Smooth muscle cell (in vitro differentiated cells): ENCODE data around the gene CX3CL1. TPM values are rescaled to one million over a fixed set of nuclear protein-coding genes. Genes with fewer than 3 reads are reported as not detected.

Experiments used
- DNase-seq: peaks from one replicate; lab custom pipeline; 2025; ENCODE audit not compliant: unreplicated experiment; lab: John Stamatoyannopoulos, UW
- H2AFZ ChIP-seq: fragments of 200-600 bp; sonication (generic); 2 replicates; pipeline ENCODE4 v1.6.0; 2016; ENCODE audit warnings: antibody characterized with exemption, low read depth, mild to moderate bottlenecking
- H3F3A ChIP-seq: fragments of 200-600 bp; sonication (generic); 2 replicates; pipeline ENCODE4 v1.6.0; 2017; ENCODE audit warnings: antibody characterized with exemption, low read depth
- H3K27ac ChIP-seq: fragments of 200-600 bp; sonication (generic); 2 replicates; pipeline ENCODE4 v1.5.1; 2016; ENCODE audit warnings: low read depth, mild to moderate bottlenecking
- H3K27me3 ChIP-seq: fragments of 200-600 bp; sonication (generic); 2 replicates; pipeline ENCODE4 v1.6.1; 2016; ENCODE audit warnings: low read depth, mild to moderate bottlenecking
- H3K36me3 ChIP-seq: fragments of 200-600 bp; sonication (generic); 2 replicates; pipeline ENCODE4 v1.5.1; 2016; ENCODE audit warnings: low read depth
- H3K4me1 ChIP-seq: fragments of 200-600 bp; sonication (generic); 2 replicates; pipeline ENCODE4 v1.5.1; 2016; ENCODE audit warnings: low read depth
- H3K4me2 ChIP-seq: fragments of 200-600 bp; sonication (generic); 2 replicates; pipeline ENCODE4 v1.6.0; 2016; ENCODE audit warnings: mild to moderate bottlenecking
- H3K4me3 ChIP-seq: fragments of 200-600 bp; sonication (generic); 2 replicates; pipeline ENCODE4 v1.5.1; 2016; ENCODE audit warnings: mild to moderate bottlenecking
- H3K79me2 ChIP-seq: fragments of 200-600 bp; sonication (generic); 2 replicates; pipeline ENCODE4 v1.6.0; 2016; ENCODE audit warnings: low read depth, mild to moderate bottlenecking
- H3K9ac ChIP-seq: fragments of 200-600 bp; sonication (generic); 2 replicates; pipeline ENCODE4 v1.6.0; 2016; ENCODE audit warnings: low read depth
- H3K9me3 ChIP-seq: fragments of 200-600 bp; sonication (generic); replicated peaks from 2 replicates; pipeline ENCODE4 v1.5.1; 2016; ENCODE audit warnings: low read depth
- H4K20me1 ChIP-seq: fragments of 200-600 bp; sonication (generic); 2 replicates; pipeline ENCODE4 v1.6.0; 2016; ENCODE audit warnings: low read depth
- CTCF ChIP-seq: fragments of 200-600 bp; sonication (generic); IDR thresholded peaks from 2 replicates; pipeline ENCODE4 v1.5.1; 2017; ENCODE audit warnings: borderline replicate concordance, mild to moderate bottlenecking, antibody characterized with exemption; ENCODE audit not compliant: insufficient read depth, poor library complexity, severe bottlenecking
- WGBS: methylation state at CpG from one replicate; pipeline ENCODE4 v1.1.7; 2016; ENCODE audit warnings: low lambda C conversion rate; 5-methylcytosine and 5-hydroxymethylcytosine counted together
- polyA plus RNA-seq: library from polyadenylated mRNA; unstranded; fragments of >200 nt; fragmentation: Nextera tagmentation; extraction: Ambion mirVana; gene quantifications from 2 replicates; pipeline ENCODE4 v1.2.1, GENCODE V29; 2016
- total RNA-seq: library from RNA; depleted of rRNA; stranded (reverse); fragments of >200 nt; gene quantifications from 2 replicates; pipeline ENCODE4 v1.2.3, GENCODE V29; 2014

The CX3CL1 gene
- total and polyA plus RNA-seq, 2 experiments from 2014 or later = 2.2 to 5.4 TPM

- H3K9me3 ChIP-seq = no peaks in the 10 kb centered on the region
- no peak overlapping the region for H3K4me3 ChIP-seq
- no peak overlapping the region for H3K4me2 ChIP-seq
- no peaks in the 10 kb centered on the region for H3K4me1 ChIP-seq
- H4K20me1 ChIP-seq = no peaks in the 10 kb centered on the region
- H3K27ac ChIP-seq = no peak overlapping the region
- H3K79me2 ChIP-seq = no peaks in the 10 kb centered on the region
- TF ChIP-seq CTCF = no peak
- H3K9ac ChIP-seq = no peak overlapping the region
- no peaks in the 10 kb centered on the region for H3F3A ChIP-seq
- no peaks in the 10 kb centered on the region for H3K36me3 ChIP-seq
- no peak for DNase-seq
- H3K27me3 ChIP-seq = no peaks in the 10 kb centered on the region
- WGBS = 73% methylated on average over 14 of the region's 14 CpGs
- no peak overlapping the region for H2AFZ ChIP-seq
These were observed 37.7 kb downstream of the CX3CL1 start for GRCh38 chr16:57409870-57410587.

GRCh38 chr16:57411362-57411976 is 39.2 kb downstream of the CX3CL1 start:
- H3K27ac ChIP-seq = no peak overlapping the region
- no peak overlapping the region for H2AFZ ChIP-seq
- H3K4me3 ChIP-seq = no peak overlapping the region
- no peaks in the 10 kb centered on the region for H3K36me3 ChIP-seq
- H3K27me3 ChIP-seq = no peaks in the 10 kb centered on the region
- TF ChIP-seq CTCF = no peak
- H3F3A ChIP-seq = no peaks in the 10 kb centered on the region
- H3K79me2 ChIP-seq = no peaks in the 10 kb centered on the region
- H3K9me3 ChIP-seq = no peaks in the 10 kb centered on the region
- no peaks in the 10 kb centered on the region for H3K4me1 ChIP-seq
- 85% methylated on average over 12 of the region's 12 CpGs for WGBS
- H3K4me2 ChIP-seq = no peak overlapping the region
- no peak for DNase-seq
- no peak overlapping the region for H3K9ac ChIP-seq
- no peaks in the 10 kb centered on the region for H4K20me1 ChIP-seq

- 91% methylated on average over 9 of the region's 9 CpGs for WGBS
- no peak for DNase-seq
- Histone ChIP-seq H2AFZ (no peak overlapping the region), H3F3A (no peaks in the 10 kb centered on the region), H3K9me3 (no peaks in the 10 kb centered on the region), H4K20me1 (no peaks in the 10 kb centered on the region), H3K79me2 (no peaks in the 10 kb centered on the region), H3K27ac (no peak overlapping the region), H3K4me1 (no peaks in the 10 kb centered on the region), H3K9ac (no peak overlapping the region), H3K27me3 (no peaks in the 10 kb centered on the region), H3K4me2 (no peak overlapping the region), H3K4me3 (no peak overlapping the region), H3K36me3 (no peaks in the 10 kb centered on the region)
- no peak for TF ChIP-seq CTCF
These were observed 40.3 kb downstream of the CX3CL1 start for GRCh38 chr16:57412584-57412983.

GRCh38 chr16:57413301-57413730 is 41.0 kb downstream of the CX3CL1 start:
- H2AFZ ChIP-seq = no peak overlapping the region
- no peak for DNase-seq
- no peaks in the 10 kb centered on the region for H3F3A ChIP-seq
- no peaks in the 10 kb centered on the region for H3K79me2 ChIP-seq
- WGBS = 95% methylated on average over 5 of the region's 5 CpGs
- H3K9ac ChIP-seq = no peak overlapping the region
- H3K9me3 ChIP-seq = no peaks in the 10 kb centered on the region
- no peak overlapping the region for H3K4me2 ChIP-seq
- H4K20me1 ChIP-seq = no peaks in the 10 kb centered on the region
- H3K27me3 ChIP-seq = no peaks in the 10 kb centered on the region
- no peaks in the 10 kb centered on the region for H3K36me3 ChIP-seq
- H3K4me1 ChIP-seq = no peaks in the 10 kb centered on the region
- no peak overlapping the region for H3K4me3 ChIP-seq
- TF ChIP-seq CTCF = no peak
- H3K27ac ChIP-seq = no peak overlapping the region
